Esophagus squamous epithelium (tissue), 5 donors: ENCODE data around the gene XYLT2. TPM values are rescaled to one million over a fixed set of nuclear protein-coding genes. Genes with fewer than 3 reads are reported as not detected.
"Not testable (repeated sequence)": the region's sequence is repeated elsewhere in the genome, so short reads cannot be mapped to it uniquely, and the experiment has no call there.

Experiments
- DNase-seq: peaks from one replicate; lab custom pipeline; 2025; lab: John Stamatoyannopoulos, UW
- H3K27ac ChIP-seq, 4 donors: fragments of 200-600 bp; sonication (generic); one replicate each; pipeline ENCODE4 v1.5.1; 2016 to 2019; ENCODE audit warnings: mild to moderate bottlenecking in 1 of 4
- H3K27me3 ChIP-seq, 4 donors: fragments of 200-600 bp; sonication (generic); 1 replicate in 3 of 4; 2 replicates in 1 of 4; pipeline versions ENCODE4 v1.5.1 to v1.6.0; 2017 to 2021; ENCODE audit warnings: antibody characterized with exemption in 1 of 4
- H3K36me3 ChIP-seq, 3 donors: fragments of 200-600 bp; sonication (generic); one replicate each; pipeline ENCODE4 v1.5.1; 2016 to 2019
- H3K4me1 ChIP-seq, 3 donors: fragments of 200-600 bp; sonication (generic); one replicate each; pipeline ENCODE4 v1.5.1; 2017 to 2019
- H3K4me3 ChIP-seq, 4 donors: fragments of 200-600 bp; sonication (generic); 1 replicate in 3 of 4; 2 replicates in 1 of 4; pipeline ENCODE4 v1.5.1; 2016 to 2019; ENCODE audit warnings: mild to moderate bottlenecking in 2 of 4, moderate library complexity in 1 of 4
- H3K9me3 ChIP-seq, 3 donors: fragments of 200-600 bp; sonication (generic); one replicate each; pipeline ENCODE4 v1.5.1; 2016 to 2019
- POLR2A ChIP-seq, 4 donors: fragments of 450-650 bp; IDR thresholded peaks; one replicate each; pipeline ENCODE4 v1.6.1; 2017; ENCODE audit warnings: antibody characterized with exemption in 4 of 4, mild to moderate bottlenecking in 4 of 4, moderate library complexity in 3 of 4
- WGBS, 2 donors: methylation state at CpG; one replicate each; pipeline ENCODE4 v1.1.5; 2018; 5-methylcytosine and 5-hydroxymethylcytosine counted together
- intact Hi-C: fragments of 100-400 bp; cut with DNase I; formaldehyde crosslinking; loops from one replicate; pipeline ENCODE4 v1.15.0; 2022
- total RNA-seq, 4 donors: library from RNA; depleted of rRNA; stranded (reverse); fragments of >200 nt; gene quantifications; one replicate each; pipeline ENCODE4 v1.1.0, GENCODE V29; 2016
- TF ChIP-seq, protein P1 (sequence below), 6 experiments: fragments of 450-650 bp in 4 of 6; fragments of 200-600 bp in 2 of 6; sonication (generic) in 2 of 6; IDR thresholded peaks; one replicate each; pipeline ENCODE4 v1.5.1; 2016 to 2019; ENCODE audit warnings: antibody characterized with exemption in 6 of 6, mild to moderate bottlenecking in 4 of 6, moderate library complexity in 4 of 6
- donor health status: DM: yes; HTN: yes; CAD: no.

XYLT2 gene
- total RNA-seq, 4 donors from 2014 or later = 10.0 to 17.5 (median 13.5) TPM

GRCh38 chr17:50316016-50316587, 29.8 kb upstream of the XYLT2 start:
- TF ChIP-seq POLR2A (IDR thresholded peaks at IDR 0.05) = no peak
- TF ChIP-seq, protein P1, sequence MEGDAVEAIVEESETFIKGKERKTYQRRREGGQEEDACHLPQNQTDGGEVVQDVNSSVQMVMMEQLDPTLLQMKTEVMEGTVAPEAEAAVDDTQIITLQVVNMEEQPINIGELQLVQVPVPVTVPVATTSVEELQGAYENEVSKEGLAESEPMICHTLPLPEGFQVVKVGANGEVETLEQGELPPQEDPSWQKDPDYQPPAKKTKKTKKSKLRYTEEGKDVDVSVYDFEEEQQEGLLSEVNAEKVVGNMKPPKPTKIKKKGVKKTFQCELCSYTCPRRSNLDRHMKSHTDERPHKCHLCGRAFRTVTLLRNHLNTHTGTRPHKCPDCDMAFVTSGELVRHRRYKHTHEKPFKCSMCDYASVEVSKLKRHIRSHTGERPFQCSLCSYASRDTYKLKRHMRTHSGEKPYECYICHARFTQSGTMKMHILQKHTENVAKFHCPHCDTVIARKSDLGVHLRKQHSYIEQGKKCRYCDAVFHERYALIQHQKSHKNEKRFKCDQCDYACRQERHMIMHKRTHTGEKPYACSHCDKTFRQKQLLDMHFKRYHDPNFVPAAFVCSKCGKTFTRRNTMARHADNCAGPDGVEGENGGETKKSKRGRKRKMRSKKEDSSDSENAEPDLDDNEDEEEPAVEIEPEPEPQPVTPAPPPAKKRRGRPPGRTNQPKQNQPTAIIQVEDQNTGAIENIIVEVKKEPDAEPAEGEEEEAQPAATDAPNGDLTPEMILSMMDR (IDR thresholded peaks at IDR 0.05) = no peak
- Histone ChIP-seq H3K36me3 (no peaks in the 10 kb centered on the region), H3K27ac (peak overlapping the region; percentile 54 to 76 (median 66)), H3K4me3 (no peak overlapping the region), H3K9me3 (no peaks in the 10 kb centered on the region), H3K27me3 (peaks cover 0 to 8% (median 0%) of the 10 kb centered on the region in 4 donors), H3K4me1 (peaks cover 13 to 75% (median 35%) of the 10 kb centered on the region in 3 donors)
- no peak for DNase-seq
- WGBS, 2 donors = 26 to 36% methylated on average over 3 of the region's 3 CpGs
- intact Hi-C loops = no loop called here

DNA sequence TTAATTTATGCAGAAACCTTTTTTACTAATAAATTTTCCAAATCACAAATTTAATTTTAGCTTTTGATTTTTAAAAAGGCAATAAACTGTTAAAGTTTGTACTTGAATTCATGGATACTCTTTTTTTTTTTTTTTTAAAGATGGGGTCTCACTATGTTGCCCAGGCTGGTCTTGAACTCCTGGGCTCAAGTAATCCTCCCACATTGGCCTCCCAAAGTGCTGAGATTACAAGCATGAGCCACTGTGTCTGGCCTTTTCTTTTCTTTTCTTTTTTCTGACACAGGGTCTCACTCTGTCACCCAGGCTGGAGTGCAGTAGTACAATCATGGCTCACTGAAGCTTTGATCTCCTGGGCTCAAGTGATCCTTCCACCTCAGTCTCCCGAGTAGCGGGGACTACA, 29.3 kb upstream of the XYLT2 start:
- intact Hi-C loops, H3K4me3 ChIP-seq, DNase-seq, H3K27me3 ChIP-seq, H3K36me3 ChIP-seq, H3K9me3 ChIP-seq: not testable (repeated sequence)
- 39 to 80% methylated on average over 1 to 2 of the region's 2 CpGs for WGBS, 2 donors
- Histone ChIP-seq H3K27ac (peak overlapping the region in 3 of 4 donors; percentile 10 to 76 (median 65)), H3K4me1 (peaks cover 13 to 73% (median 35%) of the 10 kb centered on the region in 3 donors)

DNA sequence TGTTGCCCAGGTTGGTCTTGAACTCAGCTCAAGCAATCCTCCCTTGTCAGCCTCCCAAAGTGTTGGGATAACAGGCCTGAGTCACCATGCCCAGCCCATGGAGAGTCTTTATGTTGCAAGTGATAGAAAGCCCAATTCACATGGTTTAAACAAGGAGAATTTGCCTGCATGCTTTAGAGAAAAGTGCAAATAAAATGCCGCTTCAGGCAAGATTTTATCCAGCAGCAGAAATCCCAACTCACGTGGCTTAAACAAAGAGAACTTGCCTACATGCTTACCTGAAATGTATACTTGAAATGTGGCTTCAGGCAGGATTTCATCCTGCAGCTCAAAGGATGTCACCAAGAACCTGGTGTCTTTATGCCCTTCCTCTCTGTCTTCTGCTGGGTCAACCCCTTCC, 28.8 kb upstream of the XYLT2 start:
- Histone ChIP-seq H3K27ac (peak overlapping the region in 3 of 4 donors; percentile 10 to 76 (median 65)), H3K27me3 (peaks cover 0 to 8% (median 0%) of the 10 kb centered on the region in 4 donors), H3K36me3 (no peaks in the 10 kb centered on the region), H3K9me3 (no peaks in the 10 kb centered on the region), H3K4me1 (peaks cover 13 to 69% (median 35%) of the 10 kb centered on the region in 3 donors), H3K4me3 (no peak overlapping the region)
- DNase-seq = no peak
- TF ChIP-seq POLR2A (IDR thresholded peaks at IDR 0.05) = no peak
- TF ChIP-seq, protein P1 (IDR thresholded peaks at IDR 0.05) = no peak
- intact Hi-C loops = no loop called here
- 32 to 33% methylated on average over 2 of the region's 2 CpGs for WGBS, 2 donors

DNA sequence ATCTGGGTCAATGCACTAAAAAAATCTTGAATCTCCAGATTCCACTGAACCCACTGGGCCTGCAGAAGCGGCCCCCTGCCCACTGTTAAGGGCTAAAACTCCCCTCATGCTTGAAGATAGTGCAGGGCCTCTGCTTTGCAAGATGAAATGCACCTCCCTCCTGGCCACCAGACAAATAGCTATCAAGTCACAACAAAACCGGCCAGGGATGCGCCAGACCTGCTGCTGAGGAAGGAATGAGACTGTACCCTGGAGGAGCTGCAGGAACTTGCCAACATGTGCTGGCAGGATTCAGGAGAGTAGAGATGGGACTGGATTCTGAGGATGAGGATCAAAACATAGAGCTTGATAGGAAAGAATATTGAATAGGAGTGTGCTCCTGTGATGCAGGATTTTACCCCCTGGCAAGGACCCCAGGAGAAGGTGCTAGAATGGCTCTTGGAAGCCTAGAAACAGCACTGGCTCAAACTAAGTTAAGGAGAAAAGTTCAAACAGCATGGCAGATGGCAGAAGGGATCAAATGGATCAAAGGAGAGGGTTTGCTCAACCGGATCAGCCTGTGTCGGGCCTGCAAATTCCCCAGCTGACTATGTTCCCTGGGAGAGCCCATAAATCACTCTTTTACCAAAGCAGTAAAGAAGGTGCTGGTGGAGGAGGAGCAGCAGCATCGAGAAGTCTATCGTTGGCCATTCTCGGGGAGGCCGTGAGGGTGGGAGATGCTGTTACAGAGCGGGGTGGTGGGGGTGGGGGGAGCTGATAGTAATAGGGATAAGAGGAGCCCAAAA, 27.2 kb upstream of the XYLT2 start:
- no peaks in the 10 kb centered on the region for H3K9me3 ChIP-seq
- no peak overlapping the region for H3K4me3 ChIP-seq
- no peak for DNase-seq
- H3K36me3 ChIP-seq = no peaks in the 10 kb centered on the region
- WGBS, 2 donors = 36 to 55% methylated on average over 7 to 10 of the region's 10 CpGs
- no peaks in the 10 kb centered on the region for H3K27me3 ChIP-seq
- no peak for TF ChIP-seq POLR2A (IDR thresholded peaks at IDR 0.05)
- TF ChIP-seq, protein P1 (IDR thresholded peaks at IDR 0.05) = peak in 1 of 6 experiments; percentile 4
- H3K4me1 ChIP-seq = peaks cover 13 to 58% (median 30%) of the 10 kb centered on the region in 3 donors
- peak overlapping the region; percentile 46 to 65 (median 55) for H3K27ac ChIP-seq
- intact Hi-C loops = no loop called here

DNA sequence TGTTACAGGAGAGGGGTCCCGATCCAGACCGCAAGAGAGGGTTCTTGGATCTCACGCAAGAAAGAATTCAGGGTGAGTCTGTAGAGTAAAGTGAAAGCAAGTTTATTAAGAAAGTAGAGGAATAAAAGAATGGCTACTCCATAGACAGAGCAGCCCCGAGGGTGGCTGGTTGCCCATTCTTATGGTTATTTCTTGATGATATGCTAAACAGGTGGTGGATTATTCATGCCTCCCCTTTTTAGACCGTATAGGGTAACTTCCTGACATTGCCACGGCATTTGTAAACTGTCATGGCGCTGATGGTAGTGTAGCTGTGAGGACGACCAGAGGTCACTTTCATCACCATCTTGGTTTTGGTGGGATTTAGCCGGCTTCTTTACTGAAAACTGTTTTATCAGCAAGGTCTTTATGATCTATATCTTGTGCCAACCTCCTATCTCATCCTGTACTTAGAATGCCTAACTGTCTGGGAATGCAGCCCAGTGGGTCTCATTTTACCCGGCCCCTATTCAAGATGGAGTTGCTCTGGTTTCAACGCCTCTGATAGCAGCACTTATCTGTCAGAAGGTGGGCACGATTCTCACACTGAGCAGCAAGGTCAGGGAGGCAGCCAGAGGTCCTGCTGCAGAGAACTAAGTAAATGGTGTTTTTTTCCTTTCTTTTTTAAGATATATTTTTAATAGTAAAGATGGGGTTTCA, 26.5 kb upstream of the XYLT2 start:
- intact Hi-C loops = no loop called here
- Histone ChIP-seq H3K4me3 (no peak overlapping the region), H3K36me3 (no peaks in the 10 kb centered on the region), H3K27ac (peak overlapping the region; percentile 46 to 65 (median 55)), H3K27me3 (no peaks in the 10 kb centered on the region), H3K9me3 (no peaks in the 10 kb centered on the region), H3K4me1 (peaks cover 13 to 56% (median 30%) of the 10 kb centered on the region in 3 donors)
- WGBS, 2 donors = 62 to 69% methylated on average over 12 of the region's 12 CpGs
- no peak for DNase-seq
- TF ChIP-seq, protein P1 (IDR thresholded peaks at IDR 0.05) = no peak
- TF ChIP-seq POLR2A (IDR thresholded peaks at IDR 0.05) = no peak
